GM12891 (cell line): ENCODE results near the gene NLRP1.

Experiments used
- PAX5 ChIP-seq: IDR thresholded peaks from 2 replicates; pipeline ENCODE4 v1.6.1; 2011; ENCODE audit warnings: low read length, moderate library complexity, mild to moderate bottlenecking; ENCODE audit not compliant: insufficient read depth, severe bottlenecking
- POLR2A ChIP-seq: IDR thresholded peaks from 2 replicates; pipeline ENCODE4 v1.6.1; 2011; ENCODE audit warnings: low read depth, low read length, control low read depth
- POLR2AphosphoS5 ChIP-seq: IDR thresholded peaks from 2 replicates; pipeline ENCODE4 v1.6.1; 2011; ENCODE audit warnings: low read depth, low read length, control low read depth
- POU2F2 ChIP-seq: IDR thresholded peaks from 2 replicates; pipeline ENCODE4 v1.6.1; 2011; ENCODE audit warnings: low read depth, mild to moderate bottlenecking, control low read depth, low read length, moderate library complexity
- SPI1 ChIP-seq: IDR thresholded peaks from 2 replicates; pipeline ENCODE4 v1.6.1; 2011; ENCODE audit warnings: low read depth, low read length, control low read depth
- TAF1 ChIP-seq: IDR thresholded peaks from 2 replicates; pipeline ENCODE4 v1.6.1; 2011; ENCODE audit warnings: low read depth, low read length, control low read depth

DNA sequence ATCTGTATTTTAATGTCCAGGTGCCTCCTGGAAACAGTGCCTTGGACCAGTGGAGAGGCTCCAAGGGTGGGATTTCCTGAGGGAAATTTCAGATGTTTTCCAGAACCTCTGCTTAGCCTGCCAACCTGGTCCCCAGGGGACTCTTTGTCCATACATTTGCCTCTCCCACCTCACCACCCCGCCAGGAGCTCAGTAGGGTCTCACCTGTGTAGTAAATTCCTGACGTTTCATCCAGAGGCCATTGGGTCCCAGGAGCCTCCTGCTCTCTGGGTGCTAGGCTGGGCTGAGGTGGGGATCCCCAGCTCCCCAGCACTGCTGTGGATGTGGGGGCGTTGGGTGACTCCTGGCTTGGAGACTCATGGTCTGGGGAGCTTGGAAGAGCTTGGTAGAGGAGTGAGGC lies 2.7 kb downstream of the NLRP1 start:
- TF ChIP-seq POLR2AphosphoS5: no peak
- TF ChIP-seq TAF1: no peak
- no peak for TF ChIP-seq POLR2A
- TF ChIP-seq SPI1: no peak
- TF ChIP-seq POU2F2: no peak
- TF ChIP-seq PAX5: no peak
